ENCODE measurements around the gene EFNA4. TPM values are rescaled to one million over a fixed set of nuclear protein-coding genes. Genes with fewer than 3 reads are reported as not detected.

Gene EFNA4
- total and polyA plus RNA-seq, 9 of the 15 experiments (the other 6 are each of a cell fraction or from before 2014, with no cell fraction given), result 0.68 to 7.4 (median 6.1) TPM

DNA sequence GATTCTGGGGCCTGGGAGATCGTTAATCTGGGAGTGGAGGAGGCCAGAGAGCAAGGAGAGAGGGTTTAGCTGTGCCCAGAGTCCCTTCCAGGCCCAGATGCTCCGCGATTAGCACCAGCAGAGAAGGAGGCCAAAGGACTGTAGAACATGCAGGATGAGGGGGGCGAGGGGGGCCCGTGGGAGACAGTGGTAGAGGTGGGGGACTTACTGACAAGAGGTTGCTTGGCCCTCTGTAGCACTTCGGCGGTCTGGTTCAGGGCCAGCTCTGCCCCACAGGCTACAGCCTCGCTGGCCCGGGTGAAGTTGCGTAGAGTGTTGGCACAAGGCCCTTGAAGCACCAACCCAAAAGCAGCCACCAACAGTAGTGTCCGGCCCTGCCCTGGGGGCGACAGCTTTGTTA, 30.7 kb upstream of the EFNA4 start (continued):
- no peak for TF ChIP-seq HNRNPK (IDR thresholded peaks at IDR 0.05; ENCODE audit: low read depth, low read length, poor library complexity, severe bottlenecking)
- no peak for TF ChIP-seq POLR2G (IDR thresholded peaks at IDR 0.05; ENCODE audit: low read depth, low read length)
- TF ChIP-seq BRCA1 (IDR thresholded peaks at IDR 0.05), result no peak
- no peak for TF ChIP-seq BRCA1 (CRISPR knock-in tag; IDR thresholded peaks at IDR 0.05)

DNA sequence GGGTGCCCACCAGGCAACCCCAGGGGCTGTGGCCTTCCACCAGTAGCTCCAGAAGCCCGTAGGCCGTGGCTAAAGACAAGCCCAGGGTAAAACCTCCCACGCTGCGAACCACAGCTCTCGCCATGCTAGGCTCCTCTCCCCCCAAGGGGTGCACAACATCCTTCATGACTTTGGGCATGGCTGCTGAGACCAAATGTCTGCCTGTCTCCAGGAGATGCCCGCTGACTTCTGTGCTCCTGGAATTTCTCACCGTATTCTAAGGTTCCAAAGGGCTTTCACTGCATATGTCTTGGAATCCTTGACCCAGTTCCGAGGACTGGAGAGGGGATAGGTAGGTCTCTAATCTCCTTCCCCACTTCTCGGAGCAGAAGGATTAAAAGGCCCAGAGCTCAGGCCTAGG, 30.0 kb upstream of the EFNA4 start, which contains the start of the genes DCST1 and DCST2:
Gene DCST1 (plus strand): TSS at position 301 of the 400 bp plus-strand sequence. CDS start 213 bp downstream, outside the sequence.
Gene DCST2 (minus strand): TSS at position 258 of the 400 bp plus-strand sequence. CDS start 80 bp downstream, at position 178.
- ChIA-PET POLR2A (interaction anchor here (1.3 to 1.9 kb wide), 2 partner anchors 14 to 16 kb away, joined by 4 to 8 read pairs; no protein-coding TSS in a partner anchor), CTCF (ENCODE audit: low intra/inter-chr PET ratio) (no interaction called here)
- in situ Hi-C loops (cut with MboI), result no loop called here
- no peak within 1 kb of the TSS for H3K4me3 ChIP-seq
- TF ChIP-seq TCF7 (IDR thresholded peaks at IDR 0.05; ENCODE audit: borderline replicate concordance) (no peak), RFX1 (IDR thresholded peaks at IDR 0.05) (no peak), ZC3H8 (IDR thresholded peaks at IDR 0.05) (no peak)
- H3K36me3 ChIP-seq (ENCODE audit: control insufficient read depth, insufficient read depth, low read length), result no peaks in the 10 kb centered on the region
- no TSS peak for BruUV-seq (replicated peaks)
- H3K4me2 ChIP-seq (ENCODE audit: insufficient read depth, low read length), result no peak within 1 kb of the TSS
- no peaks in the 10 kb centered on the region for H3K9me3 ChIP-seq (replicated peaks; ENCODE audit: control insufficient read depth, insufficient read depth, low read depth, low read length)
- WGBS (ENCODE audit: insufficient coverage, low coverage, missing lambda C conversion rate), result 26% methylated on average over 7 of the region's 9 CpGs
- DNase-seq (ENCODE audit: extremely low read depth in 1 of 4, low spot score in 3 of 4) (no peak), ATAC-seq (no peak), FAIRE-seq (no peak)
- H3K79me2 ChIP-seq (ENCODE audit: control insufficient read depth, insufficient read depth, low read length), result no peaks in the 10 kb centered on the region
- H3K4me1 ChIP-seq (replicated peaks in 1 of 2; ENCODE audit: control insufficient read depth in 2 of 2, insufficient read depth in 2 of 2, low read length in 2 of 2), result peaks cover under 1 to 18% of the 10 kb centered on the region in 2 experiments; a peak in 3 of 5 replicates
- peak within 1 kb of the TSS in 1 of 2 experiments; percentile 58; a peak in 2 of 4 replicates for H3K9ac ChIP-seq (ENCODE audit: insufficient read depth in 1 of 2, low read depth in 2 of 2, low read length in 2 of 2)
- no peaks in the 10 kb centered on the region for H3K9me1 ChIP-seq (ENCODE audit: control insufficient read depth, insufficient read depth, low read length)
- H3K27ac ChIP-seq (ENCODE audit: extremely low read depth, low read depth, low read length), result no peak within 1 kb of the TSS
- no peak within 1 kb of the TSS for H2AFZ ChIP-seq (ENCODE audit: low read depth, low read length)
- intact Hi-C loops (cut with micrococcal nuclease), result no loop called here
- H4K20me1 ChIP-seq (replicated peaks; ENCODE audit: control insufficient read depth, insufficient read depth, low read length), result no peaks in the 10 kb centered on the region
- H3K27me3 ChIP-seq (ENCODE audit: control insufficient read depth in 2 of 2, insufficient read depth in 2 of 2, low read length in 2 of 2), result peaks cover 0 to 23% of the 10 kb centered on the region in 2 experiments; a peak in 3 of 5 replicates

Measured in K562 (cell line).